Smooth muscle cell of bladder (primary cell): ENCODE results near the gene SLC1A2. TPM values are rescaled to one million over a fixed set of nuclear protein-coding genes. Genes with fewer than 3 reads are reported as not detected.

Experiments
- total RNA-seq: library from RNA; depleted of rRNA; stranded (reverse); fragments of >200 nt; gene quantifications from 2 replicates; pipeline ENCODE4 v1.2.3, GENCODE V29; 2014

The SLC1A2 gene
- total RNA-seq, result 6.2 and 6.5 TPM in 2 replicates

DNA sequence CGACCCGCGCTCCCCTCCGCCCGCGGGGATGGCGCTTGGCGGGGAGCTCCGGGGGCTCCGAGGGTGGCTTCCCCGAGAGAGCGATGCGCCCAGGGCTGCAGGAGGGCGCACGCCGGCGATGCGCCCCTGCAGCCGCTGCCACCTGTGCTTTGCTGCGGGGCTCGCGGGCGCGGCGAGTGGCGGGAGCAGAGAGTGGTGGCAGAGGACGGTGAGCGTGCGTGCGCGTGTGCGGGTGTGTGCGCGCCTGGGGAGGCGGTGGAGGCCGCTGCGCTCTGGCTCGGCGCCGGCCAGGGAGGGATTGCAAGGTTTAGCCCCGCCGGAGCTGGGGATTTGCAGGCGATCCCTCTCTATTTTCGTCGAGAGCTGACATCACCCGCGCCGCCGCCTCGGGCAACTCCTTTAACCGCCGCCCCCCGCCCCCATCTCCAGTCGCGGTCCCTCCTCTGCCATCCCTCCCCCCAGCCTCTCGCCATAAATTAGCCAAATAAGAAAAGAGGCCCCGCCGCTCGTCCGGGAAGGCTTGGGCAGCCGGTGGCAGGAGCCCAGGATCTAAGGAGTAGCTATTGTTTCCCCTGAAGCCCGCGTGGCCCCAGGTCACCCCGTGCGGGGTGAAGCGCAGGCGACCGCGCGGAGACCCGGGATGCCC, at the start of gene SLC1A2:
Gene SLC1A2 (minus strand): TSS at position 375 of the 646 bp plus-strand sequence. CDS start 592 bp downstream, outside the sequence.

Other genes with a start within 250 kb of the SLC1A2 start
- 499 and 594 TPM in 2 replicates for gene PAMR1, start 106.1 kb upstream of the SLC1A2 start, total RNA-seq
- gene FJX1, start 198.9 kb upstream of the SLC1A2 start, total RNA-seq, result 7.3 and 10.4 TPM in 2 replicates
- 9.0 and 24.4 TPM in 2 replicates for gene TRIM44, start 243.2 kb upstream of the SLC1A2 start, total RNA-seq